ENCODE data around the gene TECRL. TPM values are rescaled to one million over a fixed set of nuclear protein-coding genes. Genes with fewer than 3 reads are reported as not detected.

Gene TECRL, protein sequence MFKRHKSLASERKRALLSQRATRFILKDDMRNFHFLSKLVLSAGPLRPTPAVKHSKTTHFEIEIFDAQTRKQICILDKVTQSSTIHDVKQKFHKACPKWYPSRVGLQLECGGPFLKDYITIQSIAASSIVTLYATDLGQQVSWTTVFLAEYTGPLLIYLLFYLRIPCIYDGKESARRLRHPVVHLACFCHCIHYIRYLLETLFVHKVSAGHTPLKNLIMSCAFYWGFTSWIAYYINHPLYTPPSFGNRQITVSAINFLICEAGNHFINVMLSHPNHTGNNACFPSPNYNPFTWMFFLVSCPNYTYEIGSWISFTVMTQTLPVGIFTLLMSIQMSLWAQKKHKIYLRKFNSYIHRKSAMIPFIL
- not detected in 2 replicates for total RNA-seq

DNA sequence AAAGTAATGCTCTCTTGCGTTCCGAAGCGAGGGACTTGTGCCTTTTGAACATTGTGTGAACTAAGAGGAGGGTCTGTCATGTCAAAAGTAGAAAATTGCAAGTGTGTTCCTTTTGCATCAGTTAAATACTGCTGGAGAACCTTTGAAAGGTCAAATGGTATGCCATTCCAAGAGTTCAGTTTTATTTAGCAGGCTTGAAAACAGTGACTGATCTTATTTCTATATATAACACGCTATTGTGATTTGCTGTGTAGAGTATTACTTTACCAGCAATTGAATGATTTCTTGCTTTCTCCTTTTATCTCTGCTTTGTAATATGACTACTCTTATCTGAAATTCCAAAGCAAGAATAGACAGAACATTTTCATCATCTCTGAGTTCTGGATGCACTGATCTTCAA is at the start of gene TECRL:
TSS of gene TECRL (minus strand) at position 151 of the 400 bp plus-strand sequence. CDS start at position 52, 99 bp downstream.

Measured in uterine smooth muscle cell (primary cell).